Measurements from ENCODE around the gene QRFPR.
"Not testable (repeated sequence)": the region's sequence is repeated elsewhere in the genome, so short reads cannot be mapped to it uniquely, and the experiment has no call there.

DNA sequence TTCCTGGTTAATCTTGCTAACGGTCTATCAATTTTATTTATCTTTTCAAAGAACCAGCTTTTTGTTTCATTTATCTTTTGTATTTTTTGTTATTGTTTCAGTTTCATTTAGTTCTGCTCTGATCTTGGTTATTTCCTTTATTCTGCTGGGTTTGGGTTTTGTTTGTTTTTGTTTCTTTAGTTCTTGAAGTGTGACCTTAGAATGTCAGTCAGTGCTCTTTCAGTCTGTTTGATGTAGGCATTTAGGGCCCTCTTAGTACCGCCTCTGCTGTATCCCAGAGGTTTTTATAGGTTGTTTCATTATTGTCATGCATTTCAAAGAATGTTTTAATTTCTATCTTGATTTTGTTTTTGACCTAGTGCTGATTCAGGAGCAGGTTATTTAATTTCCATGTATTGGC, 27.7 kb upstream of the QRFPR start:
- not testable (repeated sequence) for TF ChIP-seq POLR2A (IDR thresholded peaks at IDR 0.05)
- TF ChIP-seq, protein P1, sequence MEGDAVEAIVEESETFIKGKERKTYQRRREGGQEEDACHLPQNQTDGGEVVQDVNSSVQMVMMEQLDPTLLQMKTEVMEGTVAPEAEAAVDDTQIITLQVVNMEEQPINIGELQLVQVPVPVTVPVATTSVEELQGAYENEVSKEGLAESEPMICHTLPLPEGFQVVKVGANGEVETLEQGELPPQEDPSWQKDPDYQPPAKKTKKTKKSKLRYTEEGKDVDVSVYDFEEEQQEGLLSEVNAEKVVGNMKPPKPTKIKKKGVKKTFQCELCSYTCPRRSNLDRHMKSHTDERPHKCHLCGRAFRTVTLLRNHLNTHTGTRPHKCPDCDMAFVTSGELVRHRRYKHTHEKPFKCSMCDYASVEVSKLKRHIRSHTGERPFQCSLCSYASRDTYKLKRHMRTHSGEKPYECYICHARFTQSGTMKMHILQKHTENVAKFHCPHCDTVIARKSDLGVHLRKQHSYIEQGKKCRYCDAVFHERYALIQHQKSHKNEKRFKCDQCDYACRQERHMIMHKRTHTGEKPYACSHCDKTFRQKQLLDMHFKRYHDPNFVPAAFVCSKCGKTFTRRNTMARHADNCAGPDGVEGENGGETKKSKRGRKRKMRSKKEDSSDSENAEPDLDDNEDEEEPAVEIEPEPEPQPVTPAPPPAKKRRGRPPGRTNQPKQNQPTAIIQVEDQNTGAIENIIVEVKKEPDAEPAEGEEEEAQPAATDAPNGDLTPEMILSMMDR (IDR thresholded peaks at IDR 0.05), result not testable (repeated sequence)

Measured in right lobe of liver (tissue), 4 donors.